MM.1S (cell line): ENCODE measurements around the gene FAM107B.

ENCODE experiments used
- EZH2 ChIP-seq: fragments of 300-600 bp; sonication (generic); optimal IDR thresholded peaks from 2 replicates; pipeline ENCODE3; 2017; ENCODE audit warnings: low read depth, mild to moderate bottlenecking, antibody characterized with exemption, low read length, mixed read lengths
- TF ChIP-seq, protein P1 (sequence below): fragments of 300-600 bp; sonication (generic); IDR thresholded peaks from 2 replicates; pipeline ENCODE4 v1.5.1; 2016; ENCODE audit warnings: antibody characterized with exemption, low read length, mixed read lengths

DNA sequence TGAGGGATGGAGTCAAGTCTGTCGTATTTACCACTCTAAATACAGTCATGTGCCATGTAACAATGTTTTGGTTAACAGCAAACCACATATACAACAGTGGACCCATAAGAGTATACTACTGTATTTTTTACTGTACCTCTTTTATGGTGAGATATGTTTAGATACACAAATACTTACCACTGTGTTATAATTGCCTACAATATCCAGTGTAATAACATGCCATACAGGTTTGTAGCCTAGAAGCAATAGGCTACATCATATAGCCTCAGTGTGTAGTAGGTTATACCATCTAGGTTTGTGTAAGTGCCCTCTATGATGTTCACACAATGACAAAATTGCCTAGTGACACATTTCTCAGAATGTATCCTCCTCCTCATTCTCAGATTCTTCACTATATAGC is 110.4 kb downstream of the FAM107B start:
- TF ChIP-seq, protein P1, sequence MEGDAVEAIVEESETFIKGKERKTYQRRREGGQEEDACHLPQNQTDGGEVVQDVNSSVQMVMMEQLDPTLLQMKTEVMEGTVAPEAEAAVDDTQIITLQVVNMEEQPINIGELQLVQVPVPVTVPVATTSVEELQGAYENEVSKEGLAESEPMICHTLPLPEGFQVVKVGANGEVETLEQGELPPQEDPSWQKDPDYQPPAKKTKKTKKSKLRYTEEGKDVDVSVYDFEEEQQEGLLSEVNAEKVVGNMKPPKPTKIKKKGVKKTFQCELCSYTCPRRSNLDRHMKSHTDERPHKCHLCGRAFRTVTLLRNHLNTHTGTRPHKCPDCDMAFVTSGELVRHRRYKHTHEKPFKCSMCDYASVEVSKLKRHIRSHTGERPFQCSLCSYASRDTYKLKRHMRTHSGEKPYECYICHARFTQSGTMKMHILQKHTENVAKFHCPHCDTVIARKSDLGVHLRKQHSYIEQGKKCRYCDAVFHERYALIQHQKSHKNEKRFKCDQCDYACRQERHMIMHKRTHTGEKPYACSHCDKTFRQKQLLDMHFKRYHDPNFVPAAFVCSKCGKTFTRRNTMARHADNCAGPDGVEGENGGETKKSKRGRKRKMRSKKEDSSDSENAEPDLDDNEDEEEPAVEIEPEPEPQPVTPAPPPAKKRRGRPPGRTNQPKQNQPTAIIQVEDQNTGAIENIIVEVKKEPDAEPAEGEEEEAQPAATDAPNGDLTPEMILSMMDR: no peak
- no peak for TF ChIP-seq EZH2
